Measurements from ENCODE around the gene GALNT10.
A peak's percentile ranks its signal among the peaks of the same experiment; 100 is the strongest.

Gene GALNT10

DNA sequence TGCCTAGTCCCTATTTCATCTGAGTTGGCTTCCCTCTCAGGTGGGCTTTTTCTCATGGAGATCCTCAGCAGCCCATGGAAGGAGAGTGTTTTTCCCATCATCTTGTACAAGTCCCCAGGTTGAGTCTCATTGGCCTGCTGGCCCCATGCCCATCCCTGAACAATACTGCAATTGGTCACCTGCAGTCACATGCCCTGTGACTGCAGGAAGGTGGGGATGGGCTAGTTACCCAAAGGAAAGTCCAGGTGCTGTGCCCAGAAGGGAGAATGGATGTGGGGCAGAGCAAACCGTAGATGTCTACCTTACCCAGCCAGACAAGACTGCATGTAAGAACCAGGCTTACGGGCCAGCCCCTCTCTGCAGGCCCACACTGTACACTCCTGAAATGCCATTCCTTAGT, 201.3 kb downstream of the GALNT10 start:
- H3K27ac ChIP-seq: no peak overlapping the region
- TF ChIP-seq, protein P1, sequence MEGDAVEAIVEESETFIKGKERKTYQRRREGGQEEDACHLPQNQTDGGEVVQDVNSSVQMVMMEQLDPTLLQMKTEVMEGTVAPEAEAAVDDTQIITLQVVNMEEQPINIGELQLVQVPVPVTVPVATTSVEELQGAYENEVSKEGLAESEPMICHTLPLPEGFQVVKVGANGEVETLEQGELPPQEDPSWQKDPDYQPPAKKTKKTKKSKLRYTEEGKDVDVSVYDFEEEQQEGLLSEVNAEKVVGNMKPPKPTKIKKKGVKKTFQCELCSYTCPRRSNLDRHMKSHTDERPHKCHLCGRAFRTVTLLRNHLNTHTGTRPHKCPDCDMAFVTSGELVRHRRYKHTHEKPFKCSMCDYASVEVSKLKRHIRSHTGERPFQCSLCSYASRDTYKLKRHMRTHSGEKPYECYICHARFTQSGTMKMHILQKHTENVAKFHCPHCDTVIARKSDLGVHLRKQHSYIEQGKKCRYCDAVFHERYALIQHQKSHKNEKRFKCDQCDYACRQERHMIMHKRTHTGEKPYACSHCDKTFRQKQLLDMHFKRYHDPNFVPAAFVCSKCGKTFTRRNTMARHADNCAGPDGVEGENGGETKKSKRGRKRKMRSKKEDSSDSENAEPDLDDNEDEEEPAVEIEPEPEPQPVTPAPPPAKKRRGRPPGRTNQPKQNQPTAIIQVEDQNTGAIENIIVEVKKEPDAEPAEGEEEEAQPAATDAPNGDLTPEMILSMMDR (conservative IDR thresholded peaks at IDR 0.05): no peak

DNA sequence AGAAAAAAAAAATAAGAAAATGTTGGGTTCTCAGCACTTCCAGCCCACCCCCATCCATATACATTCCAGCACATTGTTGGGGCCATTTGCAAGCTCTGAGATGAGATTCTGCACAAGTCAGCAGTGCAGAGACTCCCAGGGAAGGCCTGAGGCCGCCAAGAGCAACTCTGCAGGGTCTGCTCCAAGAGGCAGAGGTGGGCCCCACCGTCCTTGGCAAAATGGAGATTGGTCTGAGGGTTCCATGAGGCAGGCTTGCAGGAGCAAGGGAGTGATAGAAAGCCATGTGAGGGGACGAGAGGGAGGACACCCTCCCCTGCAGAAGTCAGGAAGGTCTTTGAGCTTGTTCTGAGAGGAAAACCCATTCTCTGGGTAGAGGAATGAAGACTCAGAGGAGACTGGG, 203.3 kb downstream of the GALNT10 start:
- H3K27ac ChIP-seq: no peak overlapping the region
- TF ChIP-seq, protein P1 (conservative IDR thresholded peaks at IDR 0.05): no peak

DNA sequence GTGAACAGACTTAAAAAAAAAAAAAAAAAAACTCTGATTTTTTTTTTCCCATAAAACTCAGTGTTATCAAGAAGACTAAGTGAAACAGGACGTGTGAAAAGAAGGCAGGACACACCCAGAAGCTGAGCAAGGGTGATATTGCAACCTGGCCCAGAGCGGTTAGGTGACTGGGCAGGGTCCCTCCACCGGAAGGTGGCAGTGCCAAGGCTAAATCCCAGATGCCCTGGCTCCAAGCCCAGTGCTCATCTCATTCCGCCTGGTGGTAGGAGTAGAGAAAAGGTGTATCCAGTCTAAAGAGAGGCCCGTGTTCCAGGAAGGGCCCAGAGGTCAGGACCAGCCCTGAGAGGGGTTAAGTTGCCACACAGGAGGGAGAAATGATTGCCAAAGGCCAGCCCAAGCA, 203.8 kb downstream of the GALNT10 start:
- no peak overlapping the region for H3K27ac ChIP-seq
- TF ChIP-seq, protein P1 (conservative IDR thresholded peaks at IDR 0.05): no peak

DNA sequence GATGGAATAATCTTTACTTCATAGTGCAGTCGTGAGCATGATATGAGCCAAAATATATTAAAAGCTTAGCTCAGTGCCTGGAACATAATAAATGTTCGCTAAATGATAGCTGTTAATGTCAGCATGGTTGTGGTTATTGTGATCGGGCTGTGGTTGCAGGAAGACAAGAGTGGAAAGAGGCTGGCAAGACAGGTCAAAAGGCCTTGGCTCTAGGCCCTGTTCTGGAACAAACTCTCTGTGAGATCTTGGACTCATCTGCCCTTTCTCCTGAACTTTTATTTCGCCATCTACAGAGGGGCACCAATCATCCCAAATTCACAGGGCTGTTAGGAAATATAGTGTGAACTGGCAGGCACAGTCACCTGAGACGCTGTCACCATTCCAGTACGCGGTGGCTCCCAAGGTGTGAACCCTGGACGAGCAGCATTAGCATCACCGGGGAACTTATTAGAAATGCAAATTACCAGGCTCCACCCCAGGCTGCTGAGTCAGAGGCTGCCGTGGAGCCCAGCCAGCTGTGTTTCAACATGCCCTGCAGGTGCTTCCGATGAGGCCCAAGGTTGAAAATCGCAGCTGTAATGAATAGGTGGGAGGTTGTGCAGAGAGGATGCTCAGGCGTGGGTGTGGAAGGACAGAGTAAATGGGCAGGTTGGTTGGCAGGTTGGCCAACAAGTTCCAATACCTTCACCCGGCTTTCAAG, 205.0 kb downstream of the GALNT10 start:
- TF ChIP-seq, protein P1 (conservative IDR thresholded peaks at IDR 0.05): no peak
- no peak overlapping the region for H3K27ac ChIP-seq

DNA sequence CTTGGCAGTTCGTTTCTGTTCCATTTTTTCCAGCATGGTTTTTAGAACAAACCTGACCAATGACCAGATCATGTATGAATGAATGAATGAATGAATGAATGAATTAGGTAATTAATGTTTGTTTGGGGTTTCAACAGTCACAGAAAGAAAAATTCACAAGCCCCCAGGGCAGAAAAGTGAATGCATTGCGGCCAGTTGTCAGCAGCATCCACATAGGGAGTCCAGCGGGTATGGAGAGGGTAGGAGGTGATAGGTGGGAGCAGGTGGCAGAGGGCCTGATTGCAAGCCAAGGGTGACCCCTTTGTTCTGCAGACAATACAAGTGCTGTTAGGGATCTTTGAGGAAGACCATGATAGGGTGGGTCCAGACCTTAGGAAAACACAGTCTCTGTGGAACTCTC, 205.6 kb downstream of the GALNT10 start:
- TF ChIP-seq, protein P1 (conservative IDR thresholded peaks at IDR 0.05): no peak
- H3K27ac ChIP-seq: no peak overlapping the region

DNA sequence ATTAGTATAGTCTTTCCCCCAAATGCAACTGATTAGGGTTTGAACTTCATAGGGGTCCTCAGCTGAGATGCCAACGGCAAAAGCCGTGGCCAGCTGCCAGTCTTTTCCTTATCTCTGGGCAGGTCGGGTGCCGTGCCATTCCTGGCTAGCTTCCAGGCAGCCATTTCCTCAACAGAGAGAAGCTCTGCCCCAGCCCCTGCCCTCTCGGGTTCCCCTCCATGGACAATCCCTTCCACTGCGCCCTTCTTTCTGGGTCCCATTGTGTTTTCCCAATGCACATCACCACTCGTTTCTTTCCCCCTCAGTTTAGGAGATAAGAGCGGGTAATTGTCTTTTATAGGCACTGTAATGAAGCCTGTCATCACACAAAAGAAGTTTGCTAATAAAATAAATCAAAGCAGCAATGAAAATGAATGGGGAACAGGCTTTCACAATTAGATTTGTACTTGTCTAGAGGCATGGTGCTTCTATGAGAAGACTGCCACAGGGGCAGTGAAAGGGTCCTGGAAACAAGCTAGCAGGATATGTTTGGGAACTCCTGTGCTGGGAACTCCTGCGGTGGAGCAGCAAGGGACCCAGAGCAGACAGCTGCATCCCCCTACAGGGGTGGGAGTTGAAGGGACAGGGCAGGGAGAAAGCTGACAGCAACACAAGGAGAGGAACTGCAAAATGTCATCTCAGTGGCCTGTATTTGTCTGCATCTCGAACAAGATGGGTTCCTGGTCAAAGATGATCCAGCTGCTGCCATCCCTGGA, 207.3 kb downstream of the GALNT10 start:
- TF ChIP-seq, protein P1 (conservative IDR thresholded peaks at IDR 0.05): peak; percentile 38

DNA sequence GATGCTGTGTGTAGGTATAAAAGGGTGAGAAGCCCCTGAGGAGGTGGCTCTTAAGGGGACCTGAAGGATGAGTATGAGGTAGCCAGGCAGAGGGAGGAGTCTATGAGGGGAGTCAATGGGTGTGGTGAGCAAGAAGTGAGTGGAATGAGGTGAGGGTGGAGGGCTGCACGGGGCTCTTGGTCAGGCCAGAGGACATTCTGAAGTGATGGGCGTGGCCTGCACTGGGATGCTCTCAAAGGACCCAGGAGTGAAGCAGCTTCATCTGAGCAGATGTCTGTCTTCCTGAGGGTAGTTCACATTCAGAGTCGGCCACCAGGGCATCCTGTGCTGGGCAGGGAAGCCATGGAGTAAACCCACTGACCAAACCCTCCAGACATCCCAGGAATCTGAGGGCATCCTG, 210.1 kb downstream of the GALNT10 start:
- TF ChIP-seq, protein P1 (conservative IDR thresholded peaks at IDR 0.05): no peak

More for the DNA sequence above, 207.3 kb downstream of the GALNT10 start:
- H3K27ac ChIP-seq: peak overlapping the region; percentile 53

More for the DNA sequence above, 210.1 kb downstream of the GALNT10 start:
- H3K27ac ChIP-seq: no peak overlapping the region
